CD4-positive, alpha-beta T cell treated with Interleukin-15 for 1 hour (primary cell): ENCODE data around the gene CDHR3.
A peak's percentile ranks its signal among the peaks of the same experiment; 100 is the strongest.

Experiments used
- DNase-seq: peaks from one replicate; pipeline ENCODE4 v3.0.0-alpha.2; 2020

Gene CDHR3

GRCh38 chr7:106054156-106054910 lies 91.3 kb downstream of the CDHR3 start:
- DNase-seq, result no peak

- no peak for DNase-seq
These were observed 92.0 kb downstream of the CDHR3 start for GRCh38 chr7:106054971-106055532.

DNA sequence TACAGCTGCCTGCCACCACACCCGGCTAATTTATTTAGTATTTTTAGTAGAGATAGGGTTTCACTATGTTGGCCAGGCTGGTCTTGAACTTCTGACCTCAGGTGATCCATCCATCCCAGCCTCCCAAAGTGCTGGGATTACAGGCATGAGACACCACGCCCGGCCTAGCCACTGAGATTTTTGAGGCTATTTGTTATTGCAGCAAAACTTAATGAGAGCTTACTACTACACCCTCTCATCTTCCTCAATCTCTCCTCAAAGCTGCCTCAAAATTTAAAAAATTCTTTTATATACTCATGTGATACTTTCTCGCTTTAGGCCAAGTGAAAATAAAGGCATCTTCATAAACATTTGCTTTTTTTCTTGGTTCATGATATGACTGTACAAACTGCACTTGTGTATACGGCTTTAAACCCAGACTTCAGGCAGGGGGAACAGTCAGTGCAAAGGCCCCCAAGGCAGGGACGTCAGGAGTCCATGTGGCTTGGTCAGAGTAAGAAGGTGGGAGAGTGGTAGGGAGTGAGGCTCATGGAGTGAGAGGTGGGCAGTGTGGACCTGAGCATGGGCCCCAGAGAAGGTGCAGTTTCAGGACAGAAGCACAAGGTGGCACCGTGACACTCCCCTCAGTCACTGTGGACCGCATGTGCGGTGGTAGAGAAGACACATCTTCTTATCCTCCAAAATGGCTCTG lies 93.6 kb downstream of the CDHR3 start:
- peak; percentile 71 for DNase-seq

GRCh38 chr7:106057204-106057961 lies 94.3 kb downstream of the CDHR3 start:
- DNase-seq, result no peak

GRCh38 chr7:106057962-106058927 lies 95.2 kb downstream of the CDHR3 start:
- DNase-seq, result peak; percentile 84

- DNase-seq, result no peak
These were observed 95.9 kb downstream of the CDHR3 start for GRCh38 chr7:106058928-106059324.

DNA sequence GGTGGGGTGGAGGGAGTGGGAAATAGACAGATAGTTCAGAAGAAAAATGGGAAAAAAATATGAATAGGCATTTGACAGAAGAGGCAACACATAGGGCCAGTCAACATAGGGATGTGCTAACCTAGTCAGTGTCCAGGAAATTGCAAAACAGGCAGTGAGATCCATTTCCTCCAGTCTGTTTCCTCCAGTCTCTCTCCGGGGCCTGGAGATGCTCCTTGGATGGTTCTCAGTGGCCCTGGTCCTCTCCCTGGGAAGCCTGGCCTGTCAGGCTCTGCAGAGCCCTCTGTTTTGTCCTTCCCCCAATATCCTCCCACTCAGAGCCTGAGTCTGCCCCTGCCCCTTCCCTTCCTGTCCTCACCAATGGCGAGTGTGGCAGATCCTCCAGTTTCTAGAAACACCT lies 96.5 kb downstream of the CDHR3 start:
- DNase-seq, result no peak

GRCh38 chr7:106060394-106060920 lies 97.4 kb downstream of the CDHR3 start:
- DNase-seq, result no peak

DNA sequence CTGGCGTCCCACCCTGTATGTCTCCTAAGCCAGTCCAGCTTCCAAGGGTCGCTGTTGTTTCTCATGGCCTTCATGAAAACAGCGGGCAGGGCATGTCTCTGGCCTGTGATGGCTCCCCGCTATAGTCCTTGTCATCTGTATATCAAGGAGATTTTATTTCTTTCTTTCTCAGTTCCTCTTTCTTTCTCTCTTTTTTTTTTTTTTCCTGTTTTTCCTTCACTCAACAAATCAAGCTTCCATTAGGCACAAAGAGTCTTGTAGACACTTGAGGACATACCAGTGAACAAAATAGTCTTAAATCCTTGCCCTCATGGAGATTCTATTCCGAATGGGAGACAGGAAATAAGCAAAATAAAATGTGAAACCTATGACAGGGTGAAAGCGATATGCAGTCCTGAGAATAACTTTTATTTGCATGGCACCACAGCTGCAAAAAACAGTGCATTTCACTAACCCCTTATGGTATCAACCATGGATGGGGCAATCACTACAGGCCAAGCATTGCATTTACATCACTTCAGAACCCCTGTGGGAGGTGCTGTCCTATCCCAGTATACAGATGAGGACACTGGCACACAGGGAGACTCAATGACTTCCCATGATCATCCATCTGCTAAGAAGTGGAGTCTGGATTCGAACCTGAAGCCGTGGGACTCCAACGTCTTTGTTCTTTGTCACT lies 98.4 kb downstream of the CDHR3 start:
- no peak for DNase-seq

DNA sequence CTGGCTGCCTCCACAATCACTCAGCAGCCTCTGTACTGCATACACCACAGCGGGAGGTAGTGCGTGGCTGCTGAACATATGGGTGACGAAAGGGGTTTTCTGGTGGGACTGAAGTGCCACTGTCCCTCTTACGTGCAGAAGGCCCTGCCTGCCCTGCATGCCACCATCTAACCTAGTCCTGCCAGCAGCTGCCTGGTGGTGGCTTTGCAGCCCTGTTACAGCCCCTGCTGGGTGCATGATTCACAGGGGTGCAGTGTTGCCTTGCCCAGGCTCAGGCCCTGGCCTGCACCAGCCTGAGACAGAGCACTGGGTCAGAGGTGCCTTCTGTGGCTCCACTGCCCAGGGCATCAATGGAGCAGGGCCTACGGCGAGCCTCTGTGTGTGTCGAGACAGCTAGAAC lies 98.9 kb downstream of the CDHR3 start:
- DNase-seq, result no peak

DNA sequence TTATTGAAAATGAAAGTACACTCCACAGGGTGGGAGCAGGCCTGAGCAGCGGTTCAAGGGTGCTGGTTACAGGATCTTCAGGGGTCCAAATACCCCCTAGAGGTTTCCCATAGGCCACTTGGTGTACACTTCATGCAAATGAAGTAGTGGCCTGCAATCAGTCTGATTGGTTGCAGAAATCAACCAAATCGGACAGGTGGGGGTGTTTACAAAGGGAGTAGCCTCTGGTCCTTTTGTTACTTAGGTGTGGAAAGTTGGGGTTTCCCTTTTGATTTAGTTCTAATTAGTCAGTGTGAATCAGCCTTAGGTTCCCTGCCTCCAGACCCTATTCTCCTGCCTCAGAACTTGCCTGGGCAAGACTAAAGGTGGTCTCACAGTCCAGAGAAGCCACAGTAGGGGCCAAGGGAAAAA lies 99.5 kb downstream of the CDHR3 start:
- DNase-seq, result no peak

DNA sequence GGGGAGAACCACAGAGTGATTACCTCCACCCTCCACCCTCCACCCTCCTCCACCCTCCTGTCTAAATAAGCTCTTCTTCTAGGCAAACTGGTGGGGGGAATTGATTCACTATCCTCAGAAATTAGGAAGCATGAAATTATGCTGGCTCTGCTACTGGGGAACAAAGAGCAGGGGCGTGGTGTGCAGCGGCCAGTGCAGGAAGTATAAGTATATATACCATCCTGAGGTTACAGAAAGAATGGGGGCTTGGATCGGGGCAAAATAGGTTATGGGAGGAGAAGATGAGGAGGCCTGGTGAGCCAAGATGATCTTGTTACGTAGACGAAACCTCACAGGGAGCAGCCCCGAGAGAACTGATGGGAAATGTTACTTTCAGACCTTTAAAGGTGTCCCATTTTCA lies 100.0 kb downstream of the CDHR3 start:
- DNase-seq, result no peak

DNA sequence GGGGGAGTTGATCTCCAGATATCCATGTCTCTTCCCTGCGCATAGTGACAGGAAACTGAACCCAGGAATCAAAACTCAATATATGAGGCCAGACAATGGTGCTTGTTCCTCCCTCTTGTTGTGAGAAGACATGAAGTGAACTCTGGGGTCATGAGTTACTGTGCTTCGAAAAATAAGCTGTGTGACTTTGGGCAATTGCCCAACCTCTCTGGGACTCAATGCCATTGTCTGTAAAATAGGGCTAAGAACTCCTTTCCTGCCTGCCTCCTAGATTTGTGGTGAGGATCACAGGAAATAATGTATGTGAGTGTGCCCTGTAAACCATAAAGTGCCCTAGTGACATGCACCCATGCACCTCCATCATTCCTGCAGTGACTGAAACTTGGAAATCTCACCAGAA lies 100.6 kb downstream of the CDHR3 start:
- no peak for DNase-seq

DNA sequence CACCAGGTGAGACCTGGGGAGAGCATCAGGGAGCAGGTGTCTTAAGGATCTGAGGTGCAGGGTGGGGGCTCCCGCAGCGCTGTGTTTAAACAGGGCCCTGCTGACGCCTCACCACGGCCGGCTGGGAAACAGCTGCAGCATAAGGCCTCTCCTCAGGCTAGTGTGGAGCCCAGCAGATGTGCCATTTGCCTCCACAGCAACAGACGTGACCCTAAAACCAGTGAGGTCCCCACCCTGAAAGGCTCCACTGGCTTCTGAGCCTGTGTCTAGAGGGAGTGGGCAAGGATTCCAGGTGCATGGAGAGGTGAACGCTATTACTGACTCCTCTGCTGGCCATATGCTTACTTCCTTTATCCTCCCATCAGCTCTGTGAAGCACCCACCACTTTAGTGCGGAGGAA lies 101.3 kb downstream of the CDHR3 start:
- no peak for DNase-seq

GRCh38 chr7:106064771-106065574 lies 101.9 kb downstream of the CDHR3 start:
- DNase-seq, result no peak

GRCh38 chr7:106065575-106066500 lies 102.8 kb downstream of the CDHR3 start:
- DNase-seq, result no peak

DNA sequence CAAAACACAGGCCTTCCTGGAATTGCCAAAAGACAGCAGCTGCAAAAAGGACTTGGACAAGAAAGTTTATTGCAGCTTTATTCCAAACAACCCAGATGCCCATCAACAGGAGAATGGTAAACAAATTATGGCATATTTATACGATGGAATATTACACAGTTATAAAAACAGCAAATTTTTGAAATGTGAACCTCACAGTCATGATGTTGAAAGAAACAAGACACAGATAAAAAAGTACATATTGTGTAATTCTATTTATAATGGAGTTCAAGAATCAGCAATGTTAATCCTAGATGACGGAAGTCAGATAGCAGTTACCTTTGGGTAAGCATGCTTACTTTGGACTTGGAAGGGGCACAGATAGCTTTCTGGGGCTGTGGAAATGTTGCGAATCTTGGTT lies 104.6 kb downstream of the CDHR3 start:
- no peak for DNase-seq

DNA sequence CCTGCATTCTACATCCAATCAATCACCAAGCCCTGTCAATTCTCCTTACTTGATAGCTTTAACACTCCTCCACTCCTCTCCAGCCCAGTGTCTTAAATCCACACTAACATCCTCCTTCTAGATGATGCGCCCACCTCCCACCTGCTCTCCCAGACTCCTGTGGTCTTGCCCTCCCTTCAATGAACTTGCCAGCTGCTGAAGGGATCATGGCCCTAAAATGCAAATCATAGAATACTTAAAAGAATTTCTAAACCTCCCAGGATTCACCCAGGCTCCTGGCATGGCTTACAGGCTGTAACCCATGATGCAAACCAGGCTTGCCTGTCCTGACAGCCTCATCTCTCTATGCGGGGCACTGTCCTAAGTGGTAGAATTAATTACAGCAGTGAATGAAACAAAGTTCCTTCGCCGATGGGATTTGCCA lies 105.5 kb downstream of the CDHR3 start:
- no peak for DNase-seq

- DNase-seq, result no peak
These were observed 105.9 kb downstream of the CDHR3 start for GRCh38 chr7:106068986-106069385.
